ENCODE results near the gene TPM1.

GRCh38 chr15:63110428-63111026 is 68.0 kb downstream of the TPM1 start:
- TF ChIP-seq EZH2 (IDR thresholded peaks at IDR 0.05; ENCODE audit: insufficient read depth, poor library complexity, severe bottlenecking) (no peak), EZH2phosphoT487 (IDR thresholded peaks at IDR 0.05; ENCODE audit: insufficient read depth, low read depth) (no peak)

All from GM23248 (cell line).